SK-N-SH (cell line): ENCODE results near the gene KIAA1586.

Source experiments
- POLR2AphosphoS5 ChIP-seq: IDR thresholded peaks from 2 replicates; pipeline ENCODE4 v1.6.1; 2012; ENCODE audit warnings: low read depth, low read length
- SIN3A ChIP-seq: IDR thresholded peaks from 2 replicates; pipeline ENCODE4 v1.6.1; 2012; ENCODE audit warnings: low read depth, mild to moderate bottlenecking, low read length, moderate library complexity, borderline replicate concordance
- TF ChIP-seq, protein P1 (sequence below): fragments of 200-600 bp; sonication (generic); IDR thresholded peaks from 2 replicates; pipeline ENCODE4 v1.6.1; 2017; ENCODE audit warnings: antibody characterized with exemption, mild to moderate bottlenecking, moderate library complexity

DNA sequence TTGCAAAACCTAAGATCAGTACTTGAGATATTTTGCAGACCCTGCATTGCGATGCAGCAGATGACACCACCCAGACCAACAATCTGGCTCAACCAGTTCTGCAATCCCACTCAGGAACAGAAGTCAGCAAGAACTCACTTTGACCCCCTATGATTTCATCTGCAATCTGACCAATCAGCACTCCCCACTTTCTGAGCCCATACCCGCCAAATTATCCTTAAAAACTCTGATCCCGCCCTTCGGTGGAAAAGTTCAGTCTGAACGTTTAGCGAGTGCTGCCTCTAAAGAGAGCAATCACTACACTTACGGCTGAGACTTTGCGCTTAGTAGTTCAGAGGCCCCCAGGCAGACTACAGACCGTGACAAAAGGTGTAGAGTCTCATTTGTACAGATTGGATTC, 17.3 kb upstream of the KIAA1586 start:
- TF ChIP-seq SIN3A (no peak), POLR2AphosphoS5 (no peak)
- TF ChIP-seq, protein P1, sequence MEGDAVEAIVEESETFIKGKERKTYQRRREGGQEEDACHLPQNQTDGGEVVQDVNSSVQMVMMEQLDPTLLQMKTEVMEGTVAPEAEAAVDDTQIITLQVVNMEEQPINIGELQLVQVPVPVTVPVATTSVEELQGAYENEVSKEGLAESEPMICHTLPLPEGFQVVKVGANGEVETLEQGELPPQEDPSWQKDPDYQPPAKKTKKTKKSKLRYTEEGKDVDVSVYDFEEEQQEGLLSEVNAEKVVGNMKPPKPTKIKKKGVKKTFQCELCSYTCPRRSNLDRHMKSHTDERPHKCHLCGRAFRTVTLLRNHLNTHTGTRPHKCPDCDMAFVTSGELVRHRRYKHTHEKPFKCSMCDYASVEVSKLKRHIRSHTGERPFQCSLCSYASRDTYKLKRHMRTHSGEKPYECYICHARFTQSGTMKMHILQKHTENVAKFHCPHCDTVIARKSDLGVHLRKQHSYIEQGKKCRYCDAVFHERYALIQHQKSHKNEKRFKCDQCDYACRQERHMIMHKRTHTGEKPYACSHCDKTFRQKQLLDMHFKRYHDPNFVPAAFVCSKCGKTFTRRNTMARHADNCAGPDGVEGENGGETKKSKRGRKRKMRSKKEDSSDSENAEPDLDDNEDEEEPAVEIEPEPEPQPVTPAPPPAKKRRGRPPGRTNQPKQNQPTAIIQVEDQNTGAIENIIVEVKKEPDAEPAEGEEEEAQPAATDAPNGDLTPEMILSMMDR = no peak
